ENCODE data around the gene TSPAN9. TPM values are rescaled to one million over a fixed set of nuclear protein-coding genes. Genes with fewer than 3 reads are reported as not detected.
A peak's percentile ranks its signal among the peaks of the same experiment; 100 is the strongest.

The TSPAN9 gene
- total RNA-seq, 1 donor from 2014 or later = 193 TPM

DNA sequence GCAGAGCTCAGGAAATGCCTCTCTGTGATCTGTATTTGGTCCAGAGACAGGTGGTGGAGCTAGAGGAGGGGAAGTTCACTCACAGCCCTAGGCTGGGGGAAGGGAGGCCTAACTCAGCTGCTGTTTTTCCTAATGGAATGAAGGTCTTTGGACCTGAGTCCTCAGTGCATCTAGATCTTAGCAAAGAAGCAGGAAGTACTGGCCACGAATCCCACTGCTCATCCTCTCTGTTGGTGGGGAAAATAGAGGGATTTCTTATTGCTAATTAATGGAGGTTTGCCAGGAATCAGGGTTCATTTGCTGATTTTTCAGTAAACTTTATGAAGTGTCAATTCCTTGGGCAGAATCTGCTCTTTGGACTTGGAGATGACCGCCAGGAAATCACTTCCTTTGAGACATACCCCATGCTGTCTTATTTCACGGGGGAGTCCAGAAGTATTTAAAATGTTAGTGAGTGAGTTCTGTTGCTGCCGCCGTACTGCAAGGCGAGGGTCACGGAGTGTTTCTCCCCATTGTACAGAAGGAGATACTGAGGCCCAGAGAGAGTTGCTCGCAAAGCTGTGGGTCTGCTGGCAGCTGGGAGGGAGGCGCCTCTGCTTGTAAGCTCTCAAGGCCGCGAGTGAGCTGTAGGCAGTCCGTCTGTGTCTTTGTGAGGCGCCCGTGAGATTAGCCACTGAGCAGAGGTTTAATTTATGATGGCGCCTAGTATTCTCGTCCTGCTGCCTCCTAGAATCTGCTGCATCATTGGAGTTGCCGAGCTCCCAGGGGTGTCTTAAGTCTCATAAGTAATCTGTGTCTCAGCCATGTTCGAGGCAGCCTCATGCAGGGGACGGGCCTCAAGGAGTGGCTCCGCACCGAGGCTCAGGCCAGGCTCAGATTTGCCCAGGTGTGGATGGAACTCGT, 88.2 kb downstream of the TSPAN9 start:
- intact Hi-C loops (cut with DNase I) = no loop called here
- ATAC-seq = no peak
- DNase-seq (ENCODE audit: missing footprints) = no peak

DNA sequence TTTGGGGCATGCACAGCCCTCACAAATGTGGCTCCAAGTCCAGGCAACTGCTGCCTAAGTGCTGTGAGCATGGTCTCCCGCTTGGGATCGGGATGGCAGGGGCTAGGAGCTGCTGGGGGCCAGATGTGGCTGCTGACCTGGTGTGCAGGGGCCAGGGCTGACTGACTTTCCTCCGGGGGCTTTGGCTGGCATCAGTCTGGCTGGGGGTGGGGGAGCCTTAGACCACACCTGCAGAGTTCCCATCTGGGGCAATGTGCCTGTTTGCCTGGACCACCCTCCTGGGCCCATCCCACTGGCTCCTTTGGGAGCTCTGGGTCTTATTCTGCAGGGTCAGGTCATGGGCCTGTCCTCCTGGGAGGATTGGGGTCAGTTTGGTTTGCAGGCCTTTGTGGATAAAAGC, 90.5 kb downstream of the TSPAN9 start:
- intact Hi-C loops (cut with DNase I) = no loop called here
- DNase-seq (ENCODE audit: missing footprints) (no peak), ATAC-seq (no peak)

DNA sequence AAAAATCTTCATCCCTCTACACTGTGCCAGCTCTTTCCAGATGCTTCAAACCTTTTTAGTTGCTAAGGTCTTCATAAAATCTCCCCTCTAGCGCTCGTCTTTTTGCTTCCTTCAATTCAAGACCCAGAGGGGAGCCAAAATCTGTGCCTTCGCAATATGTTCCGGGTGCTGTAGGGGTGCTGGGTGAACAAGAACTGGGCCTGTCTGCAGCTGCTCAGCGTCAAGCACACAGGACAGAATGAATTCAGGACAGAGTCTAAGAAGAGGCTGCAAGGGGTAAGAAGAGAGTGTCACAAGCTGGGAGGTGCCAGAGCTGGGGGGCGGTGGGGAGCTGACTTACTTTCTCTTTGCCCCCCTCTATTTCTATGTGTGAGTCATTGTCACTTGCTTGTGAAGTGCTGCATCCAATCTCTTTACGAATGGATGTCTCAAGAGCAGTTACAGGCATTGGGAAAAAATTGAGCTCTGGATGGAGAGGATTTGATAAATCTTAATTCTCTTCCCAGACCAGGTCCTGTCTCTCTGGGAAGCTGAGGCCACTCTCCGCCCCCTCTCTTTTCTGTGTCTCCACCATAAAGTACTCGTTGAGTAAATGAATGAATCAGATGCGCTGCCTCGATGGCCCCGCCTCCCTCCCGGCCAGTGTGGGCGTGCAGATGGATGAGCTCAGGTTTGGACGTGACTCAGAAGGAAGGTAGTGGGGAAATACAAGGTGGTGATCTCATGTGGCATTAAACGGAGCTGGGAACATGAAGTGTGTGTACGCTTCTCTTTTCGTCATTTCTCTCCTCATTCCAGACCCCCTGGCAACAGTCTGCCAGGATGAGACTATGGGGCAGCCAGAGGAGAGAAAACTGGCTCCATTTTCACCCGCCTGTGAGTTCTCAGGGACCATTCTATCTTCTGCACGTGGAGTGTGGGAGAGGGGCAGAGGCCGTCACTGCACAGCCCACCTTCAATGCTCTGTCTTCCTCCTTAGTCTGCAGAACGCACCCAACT, 91.3 kb downstream of the TSPAN9 start:
- ATAC-seq (no peak), DNase-seq (ENCODE audit: missing footprints) (no peak)
- intact Hi-C loops (cut with DNase I) = no loop called here

DNA sequence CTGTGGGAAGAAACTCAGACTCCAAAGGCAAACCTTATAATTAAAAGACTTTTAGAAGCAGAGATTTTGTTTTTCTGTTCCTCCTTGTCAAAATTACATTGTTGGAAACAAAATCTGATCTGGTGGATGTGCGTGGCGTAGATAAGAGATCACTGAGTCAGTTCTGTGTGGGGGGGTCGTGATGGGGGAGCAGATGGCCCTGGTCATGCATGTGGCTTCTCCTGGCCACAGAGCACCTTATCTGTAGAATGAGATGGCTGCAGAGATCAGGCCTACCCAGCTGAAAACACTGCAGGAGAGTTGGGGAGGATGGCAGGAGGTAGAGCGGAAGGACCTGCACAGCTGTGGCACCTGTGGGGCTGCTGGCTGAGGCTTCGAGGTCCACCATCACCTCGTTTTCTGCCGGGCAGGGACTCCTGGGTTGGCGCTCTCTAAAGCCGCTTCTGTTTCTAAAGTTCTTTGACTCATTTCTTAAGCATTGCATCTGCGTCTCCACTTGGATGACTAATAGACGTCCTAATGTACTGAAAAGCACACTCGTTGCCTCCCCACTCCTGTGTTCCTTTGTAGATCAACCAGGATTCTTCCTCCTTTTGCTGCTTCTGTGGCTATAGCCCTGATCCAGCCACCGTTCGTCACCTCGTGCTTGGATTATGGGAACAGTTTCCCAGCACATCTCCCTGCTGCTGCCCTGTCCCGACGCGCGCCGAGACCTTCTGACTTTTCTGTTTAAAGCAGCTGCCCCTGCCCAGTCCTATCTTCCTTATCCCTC, 93.4 kb downstream of the TSPAN9 start:
- ATAC-seq (no peak), DNase-seq (ENCODE audit: missing footprints) (no peak)
- intact Hi-C loops (cut with DNase I) = no loop called here

DNA sequence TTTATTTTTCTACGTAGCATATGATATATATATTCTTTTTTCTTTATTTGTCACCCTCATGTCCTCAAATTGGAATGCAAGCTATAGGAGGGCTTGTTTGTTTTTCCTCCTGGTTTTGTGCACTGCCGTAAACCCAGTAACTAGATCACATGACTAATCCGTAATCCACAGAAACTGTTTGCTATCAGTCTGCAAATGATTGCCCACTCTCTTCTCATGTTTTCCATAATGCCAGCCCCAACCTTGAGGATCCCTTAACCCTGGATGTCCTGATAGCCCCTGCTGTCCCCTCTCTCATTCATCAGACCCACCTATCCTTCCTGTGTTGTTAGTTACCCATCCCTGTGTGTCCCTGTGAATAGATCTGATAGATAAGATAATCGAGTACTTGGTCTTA, 94.0 kb downstream of the TSPAN9 start:
- ATAC-seq = no peak
- DNase-seq (ENCODE audit: missing footprints) = no peak
- intact Hi-C loops (cut with DNase I) = no loop called here

DNA sequence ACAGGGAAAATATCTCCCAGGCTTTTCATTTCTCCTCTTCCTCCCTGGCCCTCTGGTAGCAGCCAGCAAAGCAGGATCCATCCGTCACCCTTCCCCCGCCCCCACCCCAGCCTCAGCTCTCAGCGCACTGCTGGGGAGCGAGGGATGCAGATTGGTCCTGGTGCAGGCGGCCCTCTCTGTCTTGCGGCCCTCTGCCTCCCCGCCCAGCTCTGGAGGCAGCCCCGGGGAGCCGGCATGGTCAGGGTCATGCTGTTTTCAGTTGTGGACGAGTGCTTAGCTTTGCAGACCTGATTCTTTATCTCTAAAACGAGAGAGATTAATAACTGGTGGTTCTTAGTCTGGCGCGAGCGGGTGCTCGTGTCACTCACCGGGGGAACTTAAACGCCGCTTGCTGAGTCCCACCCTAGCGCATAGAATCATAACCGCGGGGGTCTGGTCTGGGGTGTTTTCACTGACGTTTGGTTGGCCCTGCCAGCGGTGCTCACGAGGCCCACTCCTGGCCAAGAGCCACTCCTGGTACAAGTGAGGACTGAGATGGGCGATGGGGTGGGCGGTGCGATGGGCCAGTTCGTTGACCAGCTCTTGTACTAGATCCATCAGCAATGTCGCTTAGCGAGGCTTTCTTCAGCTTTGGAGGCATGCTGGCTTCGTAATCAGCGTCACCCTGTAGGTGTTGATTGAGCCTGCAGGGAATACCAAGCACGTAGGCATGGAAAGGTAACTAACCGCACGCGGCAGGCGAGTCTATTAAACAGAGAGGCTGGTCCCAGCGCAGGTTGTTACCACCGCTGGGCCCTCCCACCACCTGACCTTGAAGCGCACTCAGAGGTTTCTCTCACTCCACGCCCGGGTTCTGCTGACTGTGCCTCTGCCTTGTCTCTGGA, 95.2 kb downstream of the TSPAN9 start:
- DNase-seq (ENCODE audit: missing footprints) = peak; percentile 55
- intact Hi-C loops (cut with DNase I) = no loop called here
- peak; percentile 15 for ATAC-seq

DNA sequence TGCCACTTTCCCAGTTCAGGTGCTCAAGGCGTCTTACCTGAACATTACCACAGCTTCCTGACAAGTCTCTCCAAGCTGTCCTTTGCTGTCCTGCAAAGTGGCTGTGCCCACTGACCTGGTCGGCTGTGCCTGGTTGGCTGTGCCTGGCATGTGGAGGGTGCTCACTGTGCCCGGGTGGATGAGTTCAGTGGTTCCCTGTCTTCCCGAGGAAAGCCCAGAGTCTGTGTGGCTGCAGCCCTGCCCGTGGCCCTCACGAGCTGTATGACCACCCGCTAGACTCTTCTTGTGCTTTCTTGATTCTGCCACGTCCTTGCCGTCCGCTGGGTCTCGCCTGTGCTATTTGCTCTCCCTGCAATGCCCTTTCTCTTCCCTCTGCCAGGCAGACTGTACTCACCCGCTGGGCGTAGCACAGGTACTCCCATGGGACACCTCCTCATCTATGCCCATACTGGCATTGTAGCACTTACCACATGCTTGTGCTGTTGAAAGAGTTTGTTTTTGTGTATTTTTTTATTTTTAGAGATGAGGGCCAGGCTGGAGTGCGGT, 95.9 kb downstream of the TSPAN9 start:
- intact Hi-C loops (cut with DNase I) = no loop called here
- no peak for ATAC-seq
- peak; percentile 59 for DNase-seq (ENCODE audit: missing footprints)

DNA sequence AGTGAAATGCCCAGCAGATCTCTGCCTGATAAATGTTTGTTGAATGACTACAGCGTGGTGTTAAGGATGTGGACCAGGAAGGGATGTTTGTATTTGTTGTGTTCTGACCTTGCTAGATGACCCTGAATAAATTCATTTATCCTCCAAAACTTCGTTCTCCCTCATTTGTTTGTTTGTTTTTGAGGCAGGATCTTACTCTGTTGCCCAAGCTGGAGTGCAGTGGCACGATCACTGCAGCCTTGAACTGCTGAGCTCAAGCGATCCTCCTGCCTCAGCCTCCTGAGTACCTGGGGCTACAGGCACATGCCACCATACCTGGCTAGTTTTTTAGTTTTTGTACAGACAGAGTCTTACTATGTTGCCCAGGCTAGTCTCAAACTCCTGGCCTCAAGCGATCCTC, 96.7 kb downstream of the TSPAN9 start:
- intact Hi-C loops (cut with DNase I) = no loop called here

DNA sequence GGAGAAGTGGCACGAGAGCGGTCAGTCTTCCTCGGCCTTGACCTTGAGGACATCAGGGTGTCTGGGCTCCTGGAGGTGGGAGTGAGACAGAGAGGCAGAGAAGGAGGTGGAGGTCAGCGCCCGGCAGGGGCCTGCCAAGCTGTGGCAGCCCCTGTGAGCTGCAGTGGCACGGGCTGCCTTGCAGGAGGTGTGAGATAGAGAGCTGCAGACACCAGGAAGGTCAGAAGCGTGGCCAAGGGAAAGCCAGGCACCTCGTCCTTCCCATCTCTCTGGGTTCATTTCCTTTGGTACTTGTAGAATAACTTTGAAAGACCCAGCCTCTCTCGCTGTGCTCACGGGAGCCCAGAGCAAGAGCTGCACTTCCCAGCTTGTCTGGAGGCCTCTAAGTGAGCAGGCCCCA, 98.1 kb downstream of the TSPAN9 start:
- DNase-seq (ENCODE audit: missing footprints) = no peak
- intact Hi-C loops (cut with DNase I) = no loop called here
- peak; percentile 40 for ATAC-seq

More for the DNA sequence above, 96.7 kb downstream of the TSPAN9 start:
- DNase-seq (ENCODE audit: missing footprints) (no peak), ATAC-seq (no peak)

DNA sequence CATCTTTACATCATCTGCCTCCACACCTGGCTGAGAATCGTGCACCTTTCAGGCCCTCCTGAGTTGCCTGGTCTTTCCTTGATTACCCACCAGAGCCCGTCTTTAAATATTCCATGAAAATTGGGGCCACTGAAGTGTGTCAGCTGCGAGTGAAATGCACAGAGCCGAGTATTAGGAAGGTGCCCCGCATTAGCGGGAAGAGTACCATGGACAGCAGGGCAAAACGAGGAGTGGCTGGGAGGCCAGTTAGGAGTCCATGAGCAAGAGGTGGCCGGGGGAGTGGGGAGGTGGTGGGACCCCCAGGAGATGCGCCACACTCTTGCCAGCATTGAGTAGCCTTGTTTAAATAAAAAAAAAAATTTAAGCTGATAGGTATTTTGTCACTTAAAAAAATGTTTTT, 99.6 kb downstream of the TSPAN9 start:
- ATAC-seq (no peak), DNase-seq (ENCODE audit: missing footprints) (no peak)
- intact Hi-C loops (cut with DNase I) = no loop called here

DNA sequence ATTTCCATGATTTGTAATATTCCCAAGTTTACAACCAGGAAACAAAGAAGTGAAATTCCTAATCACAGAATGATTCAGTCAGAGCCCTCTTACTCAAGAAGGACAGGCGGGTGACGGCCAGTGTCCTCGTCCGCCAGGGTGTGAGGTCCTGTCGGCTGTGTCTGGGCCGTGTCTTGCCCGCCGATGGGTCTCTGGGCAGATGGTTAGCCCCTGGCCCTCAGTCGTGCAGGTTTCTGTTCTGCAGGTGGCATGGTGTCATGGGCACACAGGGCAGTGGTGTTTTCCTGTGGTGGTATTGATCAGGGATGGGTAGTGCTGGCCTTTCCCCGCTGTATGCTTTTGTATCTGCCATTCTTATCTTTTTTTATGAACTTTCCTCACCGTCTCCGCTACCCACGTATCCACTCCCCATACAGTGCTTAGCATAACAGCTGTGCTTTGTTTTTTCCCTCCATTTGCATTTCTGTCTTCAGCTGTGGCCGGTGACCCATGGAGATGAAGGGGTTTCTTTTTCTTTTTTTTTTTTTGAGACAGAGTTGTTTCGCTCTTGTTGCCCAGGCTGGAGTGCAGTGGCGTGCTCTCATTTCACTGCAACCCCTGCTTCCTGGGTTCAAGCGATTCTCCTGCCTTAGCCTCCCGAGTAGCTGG, 100.7 kb downstream of the TSPAN9 start:
- intact Hi-C loops (cut with DNase I) = no loop called here
- no peak for DNase-seq (ENCODE audit: missing footprints)
- no peak for ATAC-seq

DNA sequence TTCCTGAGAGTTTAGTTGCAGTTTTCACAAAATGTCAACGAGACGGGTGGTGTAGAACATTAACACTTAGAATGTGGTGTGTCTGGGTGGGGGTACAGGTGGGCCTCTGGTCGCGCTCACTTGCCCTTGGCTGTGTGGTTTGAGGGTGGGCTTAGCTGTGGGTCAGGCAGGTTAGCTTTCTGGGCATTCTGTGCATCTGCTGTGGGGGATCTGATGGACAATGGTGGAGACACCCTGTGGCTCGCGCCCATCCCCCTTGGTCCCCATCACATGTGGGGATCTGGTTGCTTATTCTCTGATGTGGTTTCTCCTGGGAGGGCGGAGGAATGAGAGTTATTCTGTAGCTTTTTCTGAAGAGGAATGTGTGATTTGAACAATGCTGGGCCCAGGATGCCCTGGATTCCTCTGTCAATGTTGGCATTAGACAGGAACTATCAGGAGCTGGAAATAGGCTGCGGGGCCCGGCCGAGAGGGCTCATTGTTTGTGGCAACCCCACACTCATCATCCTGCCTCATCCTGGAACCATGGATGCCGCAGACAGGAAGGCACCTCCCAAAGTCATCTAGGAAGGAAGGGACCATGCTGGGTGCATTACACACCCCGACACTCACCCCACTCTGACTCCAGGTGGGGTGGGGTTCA, 101.6 kb downstream of the TSPAN9 start:
- intact Hi-C loops (cut with DNase I) = no loop called here
- no peak for ATAC-seq
- DNase-seq (ENCODE audit: missing footprints) = no peak

DNA sequence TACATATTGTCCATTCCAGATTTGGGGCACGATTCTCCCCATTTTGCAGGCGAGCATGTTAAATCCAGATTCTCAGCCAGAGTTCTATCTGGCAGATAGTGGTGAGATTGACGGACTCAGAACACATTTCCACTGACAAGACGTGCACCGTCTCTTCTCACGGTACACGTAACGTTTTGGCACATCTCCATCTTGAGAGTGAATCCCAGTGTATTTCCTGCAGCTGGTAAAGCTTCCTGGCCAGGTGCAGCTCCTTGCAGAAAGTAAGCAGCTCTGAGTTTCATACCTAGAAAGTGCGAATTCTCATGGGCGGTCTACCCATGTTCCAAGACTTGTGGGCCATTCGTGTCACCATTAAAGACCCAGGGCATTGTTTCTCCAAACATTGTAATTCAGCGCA, 102.6 kb downstream of the TSPAN9 start:
- intact Hi-C loops (cut with DNase I) = no loop called here
- no peak for DNase-seq (ENCODE audit: missing footprints)
- no peak for ATAC-seq

DNA sequence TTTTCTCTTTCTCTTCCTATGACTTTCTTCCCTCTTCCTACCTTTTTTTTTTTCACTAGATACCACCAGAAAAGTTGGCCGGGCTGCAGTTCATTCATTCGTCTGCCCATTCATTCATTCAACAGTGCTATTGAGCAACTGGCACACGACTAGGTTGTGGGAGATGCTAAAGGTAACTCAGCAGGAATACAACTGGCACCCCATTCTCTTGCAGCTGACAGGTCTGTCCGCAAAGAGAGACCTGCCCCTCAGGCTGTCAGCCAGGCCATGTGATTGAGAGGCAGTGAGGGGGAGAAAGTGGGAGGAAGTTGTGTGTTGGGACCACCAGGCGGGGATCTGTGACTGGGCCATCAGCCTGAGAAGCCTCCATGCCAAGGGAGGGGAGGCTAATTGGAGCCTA, 105.2 kb downstream of the TSPAN9 start:
- intact Hi-C loops (cut with DNase I) = no loop called here
- DNase-seq (ENCODE audit: missing footprints) = no peak
- no peak for ATAC-seq

DNA sequence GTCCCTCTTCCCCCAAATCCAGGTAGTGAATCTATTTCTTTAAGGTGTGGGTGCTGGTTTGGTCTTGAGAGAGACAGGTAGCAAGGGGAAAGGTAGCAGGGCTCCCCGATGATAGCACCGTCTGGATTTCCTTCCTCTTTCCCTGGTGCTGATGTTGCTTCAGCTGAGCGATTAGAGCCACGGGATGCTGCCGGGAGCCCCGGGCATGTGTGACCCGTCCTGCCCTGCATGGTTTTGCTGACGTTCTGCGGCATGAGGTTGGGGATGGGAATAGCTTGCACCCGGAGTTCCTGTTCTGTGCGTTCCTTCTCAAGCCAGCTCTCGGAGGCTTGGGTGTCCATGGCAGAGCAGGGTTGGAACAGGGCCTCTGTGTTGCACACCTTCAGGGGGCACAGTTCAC, 107.3 kb downstream of the TSPAN9 start:
- DNase-seq (ENCODE audit: missing footprints) (no peak), ATAC-seq (peak; percentile 2)
- intact Hi-C loops (cut with DNase I) = no loop called here

DNA sequence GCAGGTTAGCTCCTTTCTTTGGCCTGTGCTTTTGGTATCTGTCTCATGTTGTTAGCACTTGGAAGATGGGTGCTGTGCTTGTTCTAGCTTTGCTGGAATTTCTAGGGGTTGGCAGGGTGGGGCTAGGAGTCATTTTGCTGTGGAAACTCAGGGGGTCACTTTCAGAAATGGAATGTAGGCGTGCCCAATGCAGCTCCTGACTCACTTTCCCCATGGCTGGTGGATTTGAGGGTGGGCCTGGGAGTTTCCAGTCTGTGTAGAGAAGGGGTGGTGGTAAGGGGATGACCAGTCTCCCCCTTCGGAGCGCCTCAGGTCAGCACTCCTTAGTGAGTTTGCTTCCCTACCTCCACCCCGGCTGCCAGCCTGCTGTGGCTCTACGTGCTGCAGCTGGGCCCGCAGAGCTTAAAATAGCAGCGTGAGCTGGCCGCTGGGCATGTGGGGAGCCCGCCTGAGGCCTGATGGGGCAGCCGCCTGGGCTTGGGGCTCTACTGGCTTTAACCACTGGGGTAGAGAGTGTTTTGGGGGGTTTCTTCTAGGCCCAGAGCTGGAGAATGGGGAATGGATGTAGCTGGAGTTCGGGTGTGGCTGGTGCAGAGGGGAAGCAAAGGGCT, 108.2 kb downstream of the TSPAN9 start:
- intact Hi-C loops (cut with DNase I) = no loop called here

More for the DNA sequence above, 108.2 kb downstream of the TSPAN9 start:
- ATAC-seq (peak; percentile 87), DNase-seq (ENCODE audit: missing footprints) (peak; percentile 75)

Data from Right ventricle myocardium inferior (tissue), 1 donor.